Calu3 (cell line): ENCODE measurements around the gene FUT7. TPM values are rescaled to one million over a fixed set of nuclear protein-coding genes. Genes with fewer than 3 reads are reported as not detected.

Source experiments
- BruUV-seq: library from RNA; stranded (reverse); fragments of 400-500 nt; replicated peaks from 2 replicates; lab custom pipeline; 2021; lab: Mats Ljungman, UMichigan
- CTCF ChIA-PET: fragments of 300-600 bp; sonication (Branson Sonifier 250); formaldehyde crosslinking; loops from one replicate; lab custom pipeline; 2022; ENCODE audit warnings: antibody characterized with exemption; lab: Charles Lee
- DNase-seq: peaks from one replicate; pipeline ENCODE4 v3.0.0; 2022
- H3K27ac Mint-ChIP-seq: one replicate; pipeline ENCODE4 v1.8.0; 2022; ENCODE audit warnings: mixed read lengths; ENCODE audit not compliant: unreplicated experiment
- H3K27me3 Mint-ChIP-seq: one replicate; pipeline ENCODE4 v1.8.0; 2022; ENCODE audit warnings: mixed read lengths; ENCODE audit not compliant: unreplicated experiment
- H3K36me3 Mint-ChIP-seq: one replicate; pipeline ENCODE4 v1.8.0; 2022; ENCODE audit warnings: mild to moderate bottlenecking, moderate library complexity, mixed read lengths; ENCODE audit not compliant: insufficient read depth, unreplicated experiment
- H3K4me1 Mint-ChIP-seq: one replicate; pipeline ENCODE4 v1.8.0; 2022; ENCODE audit warnings: mild to moderate bottlenecking, low read depth, mixed read lengths; ENCODE audit not compliant: unreplicated experiment
- H3K4me3 Mint-ChIP-seq: one replicate; pipeline ENCODE4 v1.8.0; 2022; ENCODE audit warnings: mild to moderate bottlenecking, low read depth, moderate library complexity, mixed read lengths; ENCODE audit not compliant: unreplicated experiment
- H3K9me3 Mint-ChIP-seq: one replicate; pipeline ENCODE4 v1.8.0; 2022; ENCODE audit warnings: low read depth, mixed read lengths; ENCODE audit not compliant: unreplicated experiment
- CTCF ChIP-seq: fragments of 200-600 bp; IDR thresholded peaks from one replicate; pipeline ENCODE4 v1.8.0; 2022; ENCODE audit warnings: antibody characterized with exemption; ENCODE audit not compliant: unreplicated experiment
- intact Hi-C: fragments of 100-400 bp; cut with micrococcal nuclease; formaldehyde crosslinking; loops from one replicate; pipeline ENCODE4 v1.10.0; 2022; ENCODE audit not compliant: unreplicated experiment
- total RNA-seq: library from RNA; stranded (reverse); gene quantifications from 2 replicates; pipeline ENCODE4 v1.2.3, GENCODE V29; 2022

The FUT7 gene
- total RNA-seq, 1 experiment from 2014 or later, result not detected

GRCh38 chr9:137018761-137019559 lies 12.9 kb downstream of the FUT7 start:
- Mint-ChIP-seq H3K27me3 (no peaks in the 10 kb centered on the region), H3K4me1 (no peaks in the 10 kb centered on the region), H3K4me3 (no peak overlapping the region), H3K27ac (no peak overlapping the region), H3K9me3 (no peaks in the 10 kb centered on the region), H3K36me3 (peaks cover 20% of the 10 kb centered on the region)
- no peak for DNase-seq
- intact Hi-C loops, result no loop called here
- CTCF ChIA-PET, result interaction anchor here (0.6 kb wide), 1 partner anchor 81 kb away, joined by 5 read pairs; no protein-coding TSS in a partner anchor
- no TSS peak for BruUV-seq
- TF ChIP-seq CTCF, result no peak

- intact Hi-C loops, result no loop called here
These were observed 13.9 kb downstream of the FUT7 start for GRCh38 chr9:137017791-137018497.

GRCh38 chr9:137017071-137017470 lies 14.8 kb downstream of the FUT7 start:
- no TSS peak for BruUV-seq
- no peak overlapping the region for H3K27ac Mint-ChIP-seq
- CTCF ChIA-PET, result interaction anchor here (1.0 kb wide), 1 partner anchor 12 kb away, joined by 3 read pairs; no protein-coding TSS in a partner anchor
- no peaks in the 10 kb centered on the region for H3K27me3 Mint-ChIP-seq
- no peak overlapping the region for H3K4me3 Mint-ChIP-seq
- no peaks in the 10 kb centered on the region for H3K9me3 Mint-ChIP-seq
- no peak for DNase-seq
- peaks cover 15% of the 10 kb centered on the region for H3K36me3 Mint-ChIP-seq
- no peak for TF ChIP-seq CTCF
- intact Hi-C loops, result no loop called here
- H3K4me1 Mint-ChIP-seq, result no peaks in the 10 kb centered on the region

More at GRCh38 chr9:137017791-137018497, 13.9 kb downstream of the FUT7 start:
- TF ChIP-seq CTCF, result no peak
- Mint-ChIP-seq H3K4me3 (no peak overlapping the region), H3K4me1 (no peaks in the 10 kb centered on the region), H3K9me3 (no peaks in the 10 kb centered on the region), H3K36me3 (peaks cover 18% of the 10 kb centered on the region), H3K27ac (no peak overlapping the region), H3K27me3 (no peaks in the 10 kb centered on the region)
- no TSS peak for BruUV-seq
- CTCF ChIA-PET, result interaction anchor here (0.5 to 1.0 kb wide), 3 partner anchors 12 to 256 kb away, joined by 3 to 5 read pairs (median 3); no protein-coding TSS in a partner anchor
- no peak for DNase-seq

GRCh38 chr9:137016436-137016835 lies 15.5 kb downstream of the FUT7 start:
- TF ChIP-seq CTCF, result no peak
- peaks cover 14% of the 10 kb centered on the region for H3K36me3 Mint-ChIP-seq
- BruUV-seq, result no TSS peak
- CTCF ChIA-PET, result no interaction called here
- no peak overlapping the region for H3K27ac Mint-ChIP-seq
- H3K4me1 Mint-ChIP-seq, result no peaks in the 10 kb centered on the region
- H3K27me3 Mint-ChIP-seq, result no peaks in the 10 kb centered on the region
- no peaks in the 10 kb centered on the region for H3K9me3 Mint-ChIP-seq
- intact Hi-C loops, result no loop called here
- no peak overlapping the region for H3K4me3 Mint-ChIP-seq
- DNase-seq, result no peak
